Caco-2 (cell line): ENCODE data around the gene AIDA. TPM values are rescaled to one million over a fixed set of nuclear protein-coding genes. Genes with fewer than 3 reads are reported as not detected.

Experiments used
- BruUV-seq: library from RNA; stranded (reverse); fragments of 400-500 nt; replicated peaks from 2 replicates; lab custom pipeline; 2021; lab: Mats Ljungman, UMichigan
- CTCF ChIA-PET: fragments of 300-600 bp; sonication (Branson Sonifier 250); formaldehyde crosslinking; loops from one replicate; lab custom pipeline; 2022; ENCODE audit warnings: antibody characterized with exemption; lab: Charles Lee
- POLR2A ChIA-PET: fragments of 300-600 bp; sonication (Branson Sonifier 250); formaldehyde crosslinking; loops from one replicate; lab custom pipeline; 2022; ENCODE audit warnings: antibody characterized with exemption; lab: Charles Lee
- DNase-seq, 2 experiments: peaks; one replicate each; pipeline versions ENCODE4 v3.0.0 to v3.0.0-alpha.2; 2020 to 2022
- H3K27me3 ChIP-seq: replicated peaks from 2 replicates; pipeline ENCODE4 v1.6.0; 2011; ENCODE audit warnings: low read length; ENCODE audit not compliant: control insufficient read depth, insufficient read depth
- H3K36me3 ChIP-seq: 2 replicates; pipeline ENCODE4 v1.5.1; 2011; ENCODE audit warnings: low read length; ENCODE audit not compliant: control insufficient read depth, insufficient read depth
- H3K4me1 ChIP-seq: fragments of 250-450 bp; sonication (Bioruptor Pico); 2 replicates; pipeline ENCODE4 v1.5.1; 2020; ENCODE audit warnings: mild to moderate bottlenecking
- H3K4me3 ChIP-seq: 2 replicates; pipeline ENCODE4 v1.5.1; 2011; ENCODE audit warnings: low read depth, mild to moderate bottlenecking, control low read depth, low read length
- H3K9me3 ChIP-seq: fragments of 250-450 bp; sonication (Bioruptor Pico); 2 replicates; pipeline ENCODE4 v1.5.1; 2020; ENCODE audit warnings: mild to moderate bottlenecking, moderate library complexity
- H3K27ac Mint-ChIP-seq: one replicate; pipeline ENCODE4 v1.8.0; 2022; ENCODE audit warnings: mixed read lengths; ENCODE audit not compliant: unreplicated experiment
- H3K27me3 Mint-ChIP-seq: one replicate; pipeline ENCODE4 v1.8.0; 2022; ENCODE audit warnings: mixed read lengths; ENCODE audit not compliant: insufficient read depth, unreplicated experiment
- H3K36me3 Mint-ChIP-seq: one replicate; pipeline ENCODE4 v1.8.0; 2022; ENCODE audit warnings: mild to moderate bottlenecking, mixed read lengths; ENCODE audit not compliant: insufficient read depth, unreplicated experiment
- H3K4me1 Mint-ChIP-seq: one replicate; pipeline ENCODE4 v1.8.0; 2022; ENCODE audit warnings: low read depth, mixed read lengths; ENCODE audit not compliant: unreplicated experiment
- H3K4me3 Mint-ChIP-seq: one replicate; pipeline ENCODE4 v1.8.0; 2022; ENCODE audit warnings: mild to moderate bottlenecking, moderate library complexity, mixed read lengths; ENCODE audit not compliant: unreplicated experiment
- H3K9me3 Mint-ChIP-seq: one replicate; pipeline ENCODE4 v1.8.0; 2022; ENCODE audit warnings: mixed read lengths; ENCODE audit not compliant: unreplicated experiment
- CTCF ChIP-seq, 2 experiments: fragments of 200-600 bp in 1 of 2; IDR thresholded peaks; 1 replicate in 1 of 2; 2 replicates in 1 of 2; pipeline versions ENCODE4 v1.5.1 to v1.8.0; 2011 to 2022; ENCODE audit warnings: antibody characterized with exemption in 1 of 2, control low read depth in 1 of 2, inconsistent platforms in 1 of 2, low read depth in 1 of 2, low read length in 1 of 2, mild to moderate bottlenecking in 1 of 2, moderate library complexity in 1 of 2; ENCODE audit not compliant: insufficient read depth in 1 of 2, severe bottlenecking in 1 of 2, unreplicated experiment in 1 of 2
- intact Hi-C: fragments of 100-400 bp; cut with micrococcal nuclease; formaldehyde crosslinking; loops from one replicate; pipeline ENCODE4 v1.10.0; 2022; ENCODE audit not compliant: unreplicated experiment
- total RNA-seq: library from RNA; stranded (reverse); gene quantifications from 2 replicates; pipeline ENCODE4 v1.2.3, GENCODE V29; 2022

AIDA gene
- total RNA-seq, 1 experiment from 2014 or later = 55.1 TPM

DNA sequence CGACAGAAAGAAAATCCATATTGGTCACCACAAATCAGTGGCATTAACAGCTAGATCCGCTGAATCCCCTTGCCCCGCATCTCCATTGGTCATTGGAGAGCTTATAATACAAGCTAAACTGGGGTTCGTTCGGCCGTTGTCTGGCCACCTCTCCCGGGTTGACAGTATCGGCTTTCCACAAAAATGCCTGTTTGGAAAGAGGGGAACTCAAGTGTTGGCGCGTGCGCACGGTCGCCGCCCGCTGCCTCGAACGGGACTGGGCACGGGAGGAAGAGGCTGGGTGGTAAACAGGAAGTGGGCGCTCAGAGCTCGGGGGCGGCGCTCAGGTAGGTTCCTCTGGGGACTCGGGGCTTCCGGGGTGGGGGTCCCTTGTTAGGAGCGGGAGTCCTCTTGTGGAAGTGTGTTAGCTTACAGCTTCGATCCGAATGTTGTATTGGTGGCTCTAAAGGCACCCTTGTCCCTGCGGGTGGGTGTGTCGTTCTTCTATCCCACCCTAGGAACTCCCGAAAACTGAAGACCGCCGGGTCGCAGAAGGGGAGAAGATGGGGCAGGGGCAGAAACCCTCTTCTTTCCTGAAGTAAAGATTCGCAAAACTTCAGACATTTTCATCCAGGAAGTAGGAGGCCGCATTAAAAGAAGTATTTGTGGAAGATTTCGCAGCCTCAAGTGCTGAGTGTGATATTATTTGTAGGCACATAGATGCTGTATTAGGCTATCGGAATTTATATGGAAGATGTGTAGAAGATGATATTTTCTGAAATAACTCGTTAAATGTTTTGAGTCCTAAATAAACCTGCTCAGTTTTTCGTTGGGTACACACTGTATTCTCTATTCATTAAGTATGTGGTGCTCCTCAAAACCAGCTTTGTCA is 1.0 kb upstream of the AIDA start:
- peak overlapping the region; percentile 97 for H3K27ac Mint-ChIP-seq
- BruUV-seq = TSS peak; percentile 50
- CTCF ChIA-PET = interaction anchor here (1.2 kb wide), 1 partner anchor 420 kb away, joined by 5 read pairs; no protein-coding TSS in a partner anchor
- Histone ChIP-seq H3K9me3 (no peaks in the 10 kb centered on the region), H3K27me3 (no peaks in the 10 kb centered on the region), H3K4me1 (peaks cover 3% of the 10 kb centered on the region; the same call in 1 of the 2 replicates), H3K36me3 (no peaks in the 10 kb centered on the region), H3K4me3 (peak overlapping the region; percentile 78)
- TF ChIP-seq CTCF (IDR thresholded peaks at IDR 0.05; ENCODE audit: insufficient read depth in 1 of 2, low read depth in 1 of 2, low read length in 1 of 2, severe bottlenecking in 1 of 2, unreplicated experiment in 1 of 2) = no peak
- H3K9me3 Mint-ChIP-seq = no peaks in the 10 kb centered on the region
- DNase-seq = peak; percentile 93 to 95
- peak overlapping the region; percentile 99 for H3K4me3 Mint-ChIP-seq
- intact Hi-C loops = loop anchor here (1.0 kb wide), 2 partner anchors 69 to 248 kb away; no protein-coding TSS in a partner anchor
- H3K4me1 Mint-ChIP-seq = no peaks in the 10 kb centered on the region
- peaks cover 32% of the 10 kb centered on the region for H3K36me3 Mint-ChIP-seq
- POLR2A ChIA-PET = interaction anchor here (0.5 to 1.2 kb wide), 2 partner anchors 69 to 420 kb away, joined by 3 to 6 read pairs; no protein-coding TSS in a partner anchor
- no peaks in the 10 kb centered on the region for H3K27me3 Mint-ChIP-seq

DNA sequence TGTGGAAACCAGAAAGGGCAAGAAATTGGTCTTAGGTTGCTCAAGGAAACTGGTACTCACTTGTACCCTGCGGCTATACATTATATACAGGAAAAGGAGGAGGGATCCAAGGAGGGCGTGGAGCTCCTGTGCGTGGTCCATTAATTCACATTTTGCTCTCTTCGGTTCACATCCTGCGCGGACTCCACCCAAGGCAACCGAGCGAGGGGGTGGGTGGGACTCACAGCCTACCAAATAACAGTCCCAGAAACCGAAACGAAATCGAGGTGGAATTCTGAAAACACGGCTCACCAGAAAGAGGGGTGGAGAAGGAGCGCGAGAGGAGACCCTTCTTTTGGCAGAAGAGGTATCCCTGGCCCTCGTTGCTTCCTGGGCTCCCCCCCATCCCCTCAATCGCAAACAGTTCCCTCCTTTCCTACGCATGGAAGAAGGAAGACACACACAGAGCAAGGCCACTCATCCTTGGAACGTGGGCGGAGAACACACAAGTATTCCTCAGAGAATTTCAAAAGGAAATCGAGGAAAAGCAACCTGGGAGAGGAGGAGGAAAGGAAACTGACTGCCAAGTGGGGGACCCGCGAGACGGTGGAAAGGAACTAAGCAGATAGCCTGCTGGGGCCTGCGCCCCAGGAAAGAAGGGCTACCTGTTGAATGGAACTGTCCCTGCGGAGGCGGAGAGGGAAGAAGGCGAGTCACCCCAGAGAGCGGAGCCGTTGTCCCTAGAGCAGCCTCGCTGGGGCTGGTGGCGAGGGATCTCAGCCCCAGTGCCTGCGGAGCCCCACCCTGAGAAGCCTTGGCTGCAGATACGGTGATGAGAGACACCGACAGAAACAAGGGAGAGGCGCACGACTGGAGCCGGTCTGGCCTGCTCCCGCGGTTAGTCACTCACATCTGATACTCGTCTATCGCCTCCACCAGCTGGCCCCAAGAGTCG is 705 bp downstream of the AIDA start:
- peak overlapping the region; percentile 99 for H3K4me3 Mint-ChIP-seq
- peak overlapping the region; percentile 77 for H3K4me3 ChIP-seq
- H3K9me3 Mint-ChIP-seq = no peaks in the 10 kb centered on the region
- peaks cover 26% of the 10 kb centered on the region for H3K36me3 Mint-ChIP-seq
- BruUV-seq = TSS peak; percentile 49
- peak overlapping the region; percentile 97 for H3K27ac Mint-ChIP-seq
- peaks cover 3% of the 10 kb centered on the region; the same call in 1 of the 2 replicates for H3K4me1 ChIP-seq
- no peaks in the 10 kb centered on the region for H3K27me3 ChIP-seq
- TF ChIP-seq CTCF (IDR thresholded peaks at IDR 0.05; ENCODE audit: insufficient read depth in 1 of 2, low read depth in 1 of 2, low read length in 1 of 2, severe bottlenecking in 1 of 2, unreplicated experiment in 1 of 2) = no peak
- CTCF ChIA-PET = no interaction called here
- no peaks in the 10 kb centered on the region for H3K9me3 ChIP-seq
- POLR2A ChIA-PET = interaction anchor here (0.5 kb wide), 1 partner anchor 407 kb away, joined by 4 read pairs; no protein-coding TSS in a partner anchor
- peak; percentile 59 to 64 for DNase-seq
- H3K27me3 Mint-ChIP-seq = no peaks in the 10 kb centered on the region
- no peaks in the 10 kb centered on the region for H3K4me1 Mint-ChIP-seq
- H3K36me3 ChIP-seq = no peaks in the 10 kb centered on the region
- intact Hi-C loops = no loop called here

DNA sequence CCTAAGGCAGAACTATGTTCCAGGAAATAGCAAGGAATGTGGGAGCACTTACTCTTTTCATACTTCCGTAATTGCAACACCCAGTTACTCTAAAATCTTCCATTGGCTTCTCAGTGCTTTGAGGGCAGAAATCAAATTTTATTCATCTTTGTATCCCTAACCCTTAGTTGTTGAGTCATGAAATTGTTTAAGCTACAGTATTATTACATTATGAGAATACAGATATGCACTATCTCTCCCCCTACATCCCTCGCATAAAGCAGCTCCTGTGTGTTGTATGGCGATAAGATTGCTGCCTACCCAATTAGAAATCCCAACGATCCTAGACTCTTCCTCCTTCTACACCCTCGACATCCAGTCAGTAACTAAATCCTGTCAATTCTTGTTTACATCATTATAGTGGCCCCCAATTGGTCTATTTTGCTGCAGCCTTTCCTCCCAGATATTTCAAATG is 2.6 kb downstream of the AIDA start:
- no peaks in the 10 kb centered on the region for H3K27me3 ChIP-seq
- no peak for TF ChIP-seq CTCF (IDR thresholded peaks at IDR 0.05; ENCODE audit: insufficient read depth in 1 of 2, low read depth in 1 of 2, low read length in 1 of 2, severe bottlenecking in 1 of 2, unreplicated experiment in 1 of 2)
- CTCF ChIA-PET = no interaction called here
- H3K4me1 ChIP-seq = peaks cover 3% of the 10 kb centered on the region; the same call in 1 of the 2 replicates
- BruUV-seq = no TSS peak
- Mint-ChIP-seq H3K4me1 (no peaks in the 10 kb centered on the region), H3K9me3 (no peaks in the 10 kb centered on the region), H3K36me3 (peaks cover 22% of the 10 kb centered on the region), H3K4me3 (no peak overlapping the region), H3K27ac (no peak overlapping the region), H3K27me3 (no peaks in the 10 kb centered on the region)
- no peaks in the 10 kb centered on the region for H3K36me3 ChIP-seq
- POLR2A ChIA-PET = no interaction called here
- intact Hi-C loops = no loop called here
- DNase-seq = no peak
- H3K9me3 ChIP-seq = no peaks in the 10 kb centered on the region
- H3K4me3 ChIP-seq = no peak overlapping the region
